Measurements from ENCODE around the gene MAP3K3. TPM values are rescaled to one million over a fixed set of nuclear protein-coding genes. Genes with fewer than 3 reads are reported as not detected.

The MAP3K3 gene
- total RNA-seq, 1 donor from 2014 or later = 26.2 TPM

DNA sequence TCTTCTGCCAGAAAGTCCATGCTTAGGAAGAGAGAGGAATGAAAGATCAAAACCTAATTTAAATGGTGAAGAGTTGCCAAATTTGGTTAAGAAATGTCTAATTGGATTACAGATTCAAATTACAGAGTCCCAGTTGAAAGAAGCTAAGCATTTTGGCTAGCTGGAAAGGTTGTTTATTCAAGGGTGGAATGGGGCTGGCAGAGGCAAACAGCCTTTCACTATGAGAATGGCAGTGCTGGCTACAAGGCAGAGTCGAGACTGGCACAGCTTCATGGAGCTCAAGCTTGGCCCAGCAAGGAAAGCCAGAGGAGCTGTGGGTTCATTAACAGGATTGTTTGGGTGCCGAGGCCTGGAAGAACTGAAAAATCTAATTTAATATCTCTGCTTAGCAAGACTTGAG, 13.6 kb downstream of the MAP3K3 start:
- DNase-seq (ENCODE audit: extremely low spot score, unreplicated experiment) = no peak
- H3K27me3 Mint-ChIP-seq = no peaks in the 10 kb centered on the region
- H3K4me1 Mint-ChIP-seq (ENCODE audit: unreplicated experiment) = peaks cover 10% of the 10 kb centered on the region
- TF ChIP-seq, protein P1, sequence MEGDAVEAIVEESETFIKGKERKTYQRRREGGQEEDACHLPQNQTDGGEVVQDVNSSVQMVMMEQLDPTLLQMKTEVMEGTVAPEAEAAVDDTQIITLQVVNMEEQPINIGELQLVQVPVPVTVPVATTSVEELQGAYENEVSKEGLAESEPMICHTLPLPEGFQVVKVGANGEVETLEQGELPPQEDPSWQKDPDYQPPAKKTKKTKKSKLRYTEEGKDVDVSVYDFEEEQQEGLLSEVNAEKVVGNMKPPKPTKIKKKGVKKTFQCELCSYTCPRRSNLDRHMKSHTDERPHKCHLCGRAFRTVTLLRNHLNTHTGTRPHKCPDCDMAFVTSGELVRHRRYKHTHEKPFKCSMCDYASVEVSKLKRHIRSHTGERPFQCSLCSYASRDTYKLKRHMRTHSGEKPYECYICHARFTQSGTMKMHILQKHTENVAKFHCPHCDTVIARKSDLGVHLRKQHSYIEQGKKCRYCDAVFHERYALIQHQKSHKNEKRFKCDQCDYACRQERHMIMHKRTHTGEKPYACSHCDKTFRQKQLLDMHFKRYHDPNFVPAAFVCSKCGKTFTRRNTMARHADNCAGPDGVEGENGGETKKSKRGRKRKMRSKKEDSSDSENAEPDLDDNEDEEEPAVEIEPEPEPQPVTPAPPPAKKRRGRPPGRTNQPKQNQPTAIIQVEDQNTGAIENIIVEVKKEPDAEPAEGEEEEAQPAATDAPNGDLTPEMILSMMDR (conservative IDR thresholded peaks at IDR 0.05) = no peak
- H3K36me3 Mint-ChIP-seq = peaks cover 16% of the 10 kb centered on the region
- H3K4me3 Mint-ChIP-seq = no peak overlapping the region
- H3K27ac Mint-ChIP-seq = no peak overlapping the region
- no peaks in the 10 kb centered on the region for H3K9me3 Mint-ChIP-seq

DNA sequence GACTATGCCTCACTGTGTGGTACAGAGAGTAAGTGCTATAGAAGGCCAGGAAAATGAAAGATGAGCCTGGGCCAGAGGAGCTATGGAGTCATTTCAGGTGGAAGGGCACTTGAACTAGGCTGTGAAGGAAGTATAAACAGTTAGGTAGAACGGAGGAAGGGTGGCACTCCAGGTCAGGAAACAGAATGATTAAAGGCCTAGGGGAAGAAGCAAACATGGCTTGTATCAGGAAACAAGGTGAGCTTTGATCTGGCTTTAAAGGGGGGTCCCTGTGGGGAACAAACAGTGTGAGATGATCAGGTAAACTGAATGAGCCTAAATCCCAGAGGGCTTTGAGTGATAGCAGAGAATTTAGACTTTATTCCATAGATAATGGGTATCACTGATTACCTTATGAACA, 16.9 kb downstream of the MAP3K3 start:
- TF ChIP-seq, protein P1 (conservative IDR thresholded peaks at IDR 0.05) = no peak
- Mint-ChIP-seq H3K27ac (no peak overlapping the region), H3K4me3 (no peak overlapping the region), H3K9me3 (no peaks in the 10 kb centered on the region), H3K4me1 (ENCODE audit: unreplicated experiment) (peaks cover 3% of the 10 kb centered on the region), H3K27me3 (no peaks in the 10 kb centered on the region), H3K36me3 (peaks cover 19% of the 10 kb centered on the region)
- no peak for DNase-seq (ENCODE audit: extremely low spot score, unreplicated experiment)

DNA sequence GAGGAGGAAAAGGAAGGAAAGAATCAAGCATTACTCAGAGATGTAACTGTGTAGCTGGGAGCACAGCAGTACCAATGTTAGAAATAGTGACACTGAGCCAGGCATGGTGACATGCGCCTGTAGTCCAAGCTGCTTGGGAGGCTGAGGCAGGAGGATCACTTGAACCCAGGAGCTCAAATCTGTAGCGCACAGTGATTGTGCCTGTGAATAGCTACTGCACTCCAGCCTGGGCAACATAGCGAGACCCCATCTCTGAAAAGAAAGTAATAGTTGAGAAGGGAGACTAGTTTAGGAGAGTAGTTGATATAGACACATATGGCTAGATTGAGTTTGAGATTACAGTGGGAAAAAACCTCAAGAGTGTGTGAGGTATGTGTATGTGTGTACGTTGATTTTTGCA, 17.8 kb downstream of the MAP3K3 start:
- no peak for DNase-seq (ENCODE audit: extremely low spot score, unreplicated experiment)
- Mint-ChIP-seq H3K27ac (no peak overlapping the region), H3K36me3 (peaks cover 19% of the 10 kb centered on the region), H3K27me3 (no peaks in the 10 kb centered on the region), H3K4me3 (no peak overlapping the region), H3K9me3 (no peaks in the 10 kb centered on the region), H3K4me1 (ENCODE audit: unreplicated experiment) (no peaks in the 10 kb centered on the region)
- TF ChIP-seq, protein P1 (conservative IDR thresholded peaks at IDR 0.05) = no peak

DNA sequence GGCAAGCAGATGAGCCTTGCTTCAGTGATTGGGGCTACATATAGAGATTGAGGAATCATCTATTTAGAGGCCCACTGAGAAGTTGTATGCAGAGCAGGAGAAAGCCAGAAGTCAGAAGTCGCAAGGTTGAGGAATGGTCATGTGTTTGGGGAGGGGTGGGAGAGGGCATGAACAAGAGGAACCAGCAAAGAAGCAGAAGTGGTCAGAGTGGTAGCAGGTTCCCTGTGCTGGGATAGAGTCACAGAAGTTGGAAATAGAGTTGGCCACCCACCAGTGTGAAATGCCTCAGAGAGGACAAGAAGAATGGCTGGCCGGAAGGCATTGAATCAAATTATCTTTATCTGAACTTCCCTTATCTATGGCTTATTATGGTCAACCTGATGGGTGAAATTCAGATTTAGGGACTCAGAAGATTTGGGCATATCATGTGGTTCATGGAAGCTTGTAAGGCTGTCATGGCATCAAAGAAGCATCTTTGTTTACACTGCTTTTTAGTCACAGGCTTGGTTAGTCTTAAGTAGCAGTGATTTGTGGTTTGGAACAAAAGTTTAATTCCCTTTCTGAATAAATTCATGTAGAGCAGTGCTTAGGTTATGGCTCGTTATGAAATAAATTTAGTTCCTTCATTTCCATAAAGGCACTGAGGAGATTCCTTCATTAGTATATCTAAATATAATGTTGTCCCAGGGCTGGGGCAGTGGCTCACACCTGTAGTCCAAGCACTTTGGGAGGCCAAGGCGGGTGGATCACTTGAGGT, 19.7 kb downstream of the MAP3K3 start:
- TF ChIP-seq, protein P1 (conservative IDR thresholded peaks at IDR 0.05) = no peak
- Mint-ChIP-seq H3K27ac (no peak overlapping the region), H3K4me3 (no peak overlapping the region), H3K9me3 (no peaks in the 10 kb centered on the region), H3K27me3 (no peaks in the 10 kb centered on the region), H3K36me3 (peaks cover 13% of the 10 kb centered on the region), H3K4me1 (ENCODE audit: unreplicated experiment) (no peaks in the 10 kb centered on the region)
- no peak for DNase-seq (ENCODE audit: extremely low spot score, unreplicated experiment)

DNA sequence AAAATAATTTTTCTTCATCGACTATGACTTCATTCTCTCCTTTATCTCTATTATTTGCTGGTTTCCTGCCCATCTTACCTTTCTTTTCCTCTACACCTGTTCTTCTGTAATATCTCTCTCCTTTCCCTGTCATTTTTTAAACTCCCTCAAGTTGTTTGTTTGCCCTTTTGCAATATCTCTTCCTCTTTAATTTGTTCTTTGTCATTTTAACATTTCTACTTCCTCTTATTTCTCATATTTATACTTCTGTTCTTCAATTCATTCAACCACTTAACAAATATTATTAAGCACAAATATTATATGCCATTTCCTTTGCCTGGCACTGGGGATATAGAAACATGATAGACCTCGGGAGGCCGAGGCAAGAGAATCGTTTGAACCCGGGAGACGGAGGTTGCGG, 22.6 kb downstream of the MAP3K3 start:
- no peaks in the 10 kb centered on the region for H3K27me3 Mint-ChIP-seq
- H3K9me3 Mint-ChIP-seq = no peaks in the 10 kb centered on the region
- TF ChIP-seq, protein P1 (conservative IDR thresholded peaks at IDR 0.05) = no peak
- H3K4me3 Mint-ChIP-seq = no peak overlapping the region
- H3K4me1 Mint-ChIP-seq (ENCODE audit: unreplicated experiment) = no peaks in the 10 kb centered on the region
- DNase-seq (ENCODE audit: extremely low spot score, unreplicated experiment) = no peak
- H3K27ac Mint-ChIP-seq = no peak overlapping the region
- peaks cover 9% of the 10 kb centered on the region for H3K36me3 Mint-ChIP-seq

Data from type B pancreatic cell (in vitro differentiated cells).